ENCODE data around the gene RASSF7.

The RASSF7 gene

DNA sequence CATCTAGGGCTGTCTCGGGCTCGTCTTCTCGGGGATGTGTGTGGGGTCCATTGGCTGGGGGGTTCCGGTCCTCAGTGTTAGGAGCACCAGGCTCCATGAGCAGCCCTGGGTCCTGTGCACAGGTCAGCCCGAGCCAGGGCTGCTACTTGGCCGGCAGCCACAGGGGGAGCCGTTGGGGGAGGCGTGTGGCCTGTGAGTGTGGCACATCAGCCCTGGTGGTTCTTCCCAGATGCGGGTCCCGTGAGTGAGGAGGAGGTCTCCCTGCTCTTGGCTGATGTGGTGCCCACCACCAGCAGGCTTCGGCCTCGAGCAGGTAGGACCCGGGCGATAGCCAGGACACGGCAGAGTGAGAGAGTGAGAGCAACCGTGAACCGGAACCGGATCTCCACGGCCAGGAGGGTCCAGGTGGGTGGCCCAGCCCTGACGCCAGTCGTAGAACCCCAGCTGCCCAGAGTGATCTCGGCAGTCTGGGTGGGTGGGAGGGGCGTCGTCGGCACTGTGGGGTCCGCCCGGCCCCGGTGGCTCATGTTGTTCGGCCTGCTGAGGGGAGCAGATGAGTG is 36.5 kb downstream of the RASSF7 start:
- Histone ChIP-seq H3K36me3 (ENCODE audit: low read length) (peaks cover 5% of the 10 kb centered on the region; the same call in 1 of the 2 replicates), H3F3A (ENCODE audit: insufficient read depth) (no peaks in the 10 kb centered on the region)

DNA sequence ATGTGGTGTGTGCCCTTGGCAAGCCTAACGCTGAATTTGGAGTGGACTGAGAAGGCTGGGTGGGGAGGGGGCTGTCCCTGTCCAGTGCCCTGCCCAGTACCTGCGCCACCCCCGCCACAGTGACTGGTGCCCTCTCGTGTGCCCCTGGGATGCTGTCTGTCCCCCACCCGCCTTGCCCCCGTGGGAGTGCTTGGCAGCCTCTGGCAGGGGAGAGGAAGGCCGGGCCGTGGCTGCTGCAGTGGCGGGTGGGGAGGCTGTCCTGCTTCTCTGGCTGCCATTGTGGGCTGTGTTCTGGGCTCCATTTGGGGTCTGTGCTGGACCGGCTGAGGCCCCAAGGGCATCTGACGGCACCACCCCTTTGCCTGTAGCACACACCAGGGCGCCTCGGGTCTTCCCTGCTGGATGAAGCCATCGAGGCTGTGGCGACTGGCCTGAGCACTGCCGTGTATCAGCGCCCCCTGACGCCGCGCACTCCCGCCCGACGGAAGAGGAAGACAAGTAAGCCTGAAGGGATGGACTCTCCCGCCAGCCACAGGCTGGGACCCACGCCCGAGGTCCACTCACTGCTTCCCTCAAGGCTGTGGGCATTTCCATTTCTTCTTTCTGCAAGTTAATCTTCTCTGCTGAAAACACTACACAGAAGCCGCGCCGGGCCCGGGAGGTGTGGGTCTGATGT is 37.4 kb downstream of the RASSF7 start:
- Histone ChIP-seq H3K27me3 (ENCODE audit: low read length) (no peaks in the 10 kb centered on the region), H3K4me2 (ENCODE audit: low read depth, low read length, poor library complexity, severe bottlenecking) (no peak overlapping the region), H3K9ac (ENCODE audit: low read length) (no peak overlapping the region), H3K9me2 (replicated peaks; ENCODE audit: insufficient read depth, low read length) (no peaks in the 10 kb centered on the region), H4K20me1 (ENCODE audit: low read depth, low read length) (no peaks in the 10 kb centered on the region; the same call in 1 of the 2 replicates), H3K36me3 (ENCODE audit: low read length) (peaks cover 5% of the 10 kb centered on the region; the same call in 1 of the 2 replicates), H3K9me3 (ENCODE audit: insufficient read depth, low read length) (no peaks in the 10 kb centered on the region), H3F3A (ENCODE audit: insufficient read depth) (no peaks in the 10 kb centered on the region), H3K27ac (ENCODE audit: low read depth, low read length) (no peak overlapping the region), H3K79me2 (ENCODE audit: insufficient read depth, low read length) (no peaks in the 10 kb centered on the region), H2AFZ (ENCODE audit: low read depth, low read length, severe bottlenecking) (no peak overlapping the region), H3K4me3 (ENCODE audit: insufficient read depth, low read length, poor library complexity, severe bottlenecking) (no peak overlapping the region)
- TF ChIP-seq, protein P1, sequence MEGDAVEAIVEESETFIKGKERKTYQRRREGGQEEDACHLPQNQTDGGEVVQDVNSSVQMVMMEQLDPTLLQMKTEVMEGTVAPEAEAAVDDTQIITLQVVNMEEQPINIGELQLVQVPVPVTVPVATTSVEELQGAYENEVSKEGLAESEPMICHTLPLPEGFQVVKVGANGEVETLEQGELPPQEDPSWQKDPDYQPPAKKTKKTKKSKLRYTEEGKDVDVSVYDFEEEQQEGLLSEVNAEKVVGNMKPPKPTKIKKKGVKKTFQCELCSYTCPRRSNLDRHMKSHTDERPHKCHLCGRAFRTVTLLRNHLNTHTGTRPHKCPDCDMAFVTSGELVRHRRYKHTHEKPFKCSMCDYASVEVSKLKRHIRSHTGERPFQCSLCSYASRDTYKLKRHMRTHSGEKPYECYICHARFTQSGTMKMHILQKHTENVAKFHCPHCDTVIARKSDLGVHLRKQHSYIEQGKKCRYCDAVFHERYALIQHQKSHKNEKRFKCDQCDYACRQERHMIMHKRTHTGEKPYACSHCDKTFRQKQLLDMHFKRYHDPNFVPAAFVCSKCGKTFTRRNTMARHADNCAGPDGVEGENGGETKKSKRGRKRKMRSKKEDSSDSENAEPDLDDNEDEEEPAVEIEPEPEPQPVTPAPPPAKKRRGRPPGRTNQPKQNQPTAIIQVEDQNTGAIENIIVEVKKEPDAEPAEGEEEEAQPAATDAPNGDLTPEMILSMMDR (IDR thresholded peaks at IDR 0.05; ENCODE audit: insufficient read depth, low read length, poor library complexity, severe bottlenecking), result no peak
- no peak for TF ChIP-seq EZH2phosphoT487 (conservative IDR thresholded peaks at IDR 0.05; ENCODE audit: low read length)

More for the DNA sequence above, 36.5 kb downstream of the RASSF7 start:
- Histone ChIP-seq H3K4me3 (ENCODE audit: insufficient read depth, low read length, poor library complexity, severe bottlenecking) (no peak overlapping the region), H3K79me2 (ENCODE audit: insufficient read depth, low read length) (no peaks in the 10 kb centered on the region), H3K27me3 (ENCODE audit: low read length) (no peaks in the 10 kb centered on the region), H3K27ac (ENCODE audit: low read depth, low read length) (no peak overlapping the region), H3K9me2 (replicated peaks; ENCODE audit: insufficient read depth, low read length) (no peaks in the 10 kb centered on the region), H2AFZ (ENCODE audit: low read depth, low read length, severe bottlenecking) (no peak overlapping the region), H4K20me1 (ENCODE audit: low read depth, low read length) (no peaks in the 10 kb centered on the region; the same call in 1 of the 2 replicates), H3K9ac (ENCODE audit: low read length) (no peak overlapping the region), H3K4me2 (ENCODE audit: low read depth, low read length, poor library complexity, severe bottlenecking) (no peak overlapping the region), H3K9me3 (ENCODE audit: insufficient read depth, low read length) (no peaks in the 10 kb centered on the region)
- TF ChIP-seq, protein P1 (IDR thresholded peaks at IDR 0.05; ENCODE audit: insufficient read depth, low read length, poor library complexity, severe bottlenecking), result no peak
- no peak for TF ChIP-seq EZH2phosphoT487 (conservative IDR thresholded peaks at IDR 0.05; ENCODE audit: low read length)

DNA sequence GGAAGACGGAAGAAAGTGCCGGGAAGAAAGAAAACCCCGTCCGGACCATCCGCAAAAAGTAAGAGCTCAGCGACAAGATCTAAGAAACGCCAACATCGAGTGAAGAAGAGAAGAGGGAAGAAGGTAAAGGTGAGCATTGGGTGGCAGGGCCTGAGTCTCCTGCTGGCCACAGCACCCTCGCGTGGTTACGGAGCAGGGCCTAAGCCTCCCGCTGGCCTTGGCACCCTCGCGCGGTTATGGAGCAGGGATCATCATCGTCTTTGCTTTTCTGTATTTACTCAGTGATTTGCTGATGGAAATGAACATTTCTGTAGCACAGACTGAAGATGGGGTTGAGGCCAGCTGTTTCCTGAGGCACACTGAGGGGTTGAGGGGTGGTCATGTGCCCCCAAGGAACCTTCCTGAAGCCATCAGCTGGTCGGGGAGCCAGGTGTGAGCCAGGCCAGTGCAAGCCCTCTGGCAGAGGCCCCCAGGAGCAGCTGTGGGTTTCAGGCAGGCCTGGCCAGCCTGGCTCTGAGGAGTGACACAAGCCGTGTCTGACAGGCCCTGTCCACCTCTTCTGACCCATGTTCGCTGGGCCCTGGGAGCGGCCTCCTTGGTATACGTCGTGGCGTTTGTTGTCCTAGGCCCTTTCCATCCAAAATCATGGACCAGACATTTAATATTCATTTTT is 40.9 kb downstream of the RASSF7 start:
- no peak overlapping the region for H3K4me3 ChIP-seq (ENCODE audit: insufficient read depth, low read length, poor library complexity, severe bottlenecking)
- H3K9me3 ChIP-seq (ENCODE audit: insufficient read depth, low read length), result no peaks in the 10 kb centered on the region
- H3F3A ChIP-seq (ENCODE audit: insufficient read depth), result no peaks in the 10 kb centered on the region
- H3K36me3 ChIP-seq (ENCODE audit: low read length), result peaks cover 4% of the 10 kb centered on the region; the same call in 1 of the 2 replicates
- no peaks in the 10 kb centered on the region for H3K27me3 ChIP-seq (ENCODE audit: low read length)
- H3K79me2 ChIP-seq (ENCODE audit: insufficient read depth, low read length), result no peaks in the 10 kb centered on the region
- H4K20me1 ChIP-seq (ENCODE audit: low read depth, low read length), result no peaks in the 10 kb centered on the region; the same call in 1 of the 2 replicates
- no peak overlapping the region for H3K9ac ChIP-seq (ENCODE audit: low read length)
- TF ChIP-seq, protein P1 (IDR thresholded peaks at IDR 0.05; ENCODE audit: insufficient read depth, low read length, poor library complexity, severe bottlenecking), result no peak
- TF ChIP-seq EZH2phosphoT487 (conservative IDR thresholded peaks at IDR 0.05; ENCODE audit: low read length), result no peak
- no peak overlapping the region for H3K4me2 ChIP-seq (ENCODE audit: low read depth, low read length, poor library complexity, severe bottlenecking)
- H3K9me2 ChIP-seq (replicated peaks; ENCODE audit: insufficient read depth, low read length), result no peaks in the 10 kb centered on the region
- H2AFZ ChIP-seq (ENCODE audit: low read depth, low read length, severe bottlenecking), result no peak overlapping the region
- H3K27ac ChIP-seq (ENCODE audit: low read depth, low read length), result no peak overlapping the region
